T-helper 2 cell treated with Interferon-gamma antibody and Interleukin-4, amounts not matched to agents 100 ng/mL and 5 ng/mL, for 36 hours (primary cell): ENCODE results near the gene C7. TPM values are rescaled to one million over a fixed set of nuclear protein-coding genes. Genes with fewer than 3 reads are reported as not detected.

Source experiments
- intact Hi-C: fragments of 100-400 bp; cut with micrococcal nuclease; formaldehyde crosslinking; loops from one replicate; pipeline ENCODE4 v1.15.1; 2023
- total RNA-seq: library from RNA; stranded (reverse); gene quantifications from 2 replicates; pipeline ENCODE4 v1.2.3, GENCODE V29; 2022

The C7 gene
- total RNA-seq, 1 donor from 2014 or later = not detected

- intact Hi-C loops = no loop called here
These were observed 6.1 kb downstream of the C7 start for GRCh38 chr5:40915341-40915926.

GRCh38 chr5:40916226-40916625 is 6.9 kb downstream of the C7 start:
- intact Hi-C loops = no loop called here

- intact Hi-C loops = no loop called here
These were observed 19.7 kb downstream of the C7 start for GRCh38 chr5:40928886-40929448.

- intact Hi-C loops = no loop called here
These were observed 23.5 kb downstream of the C7 start for GRCh38 chr5:40932766-40933165.

- intact Hi-C loops = no loop called here
These were observed 27.8 kb downstream of the C7 start for GRCh38 chr5:40937075-40937474.

GRCh38 chr5:40939753-40940152 is 30.5 kb downstream of the C7 start:
- intact Hi-C loops = no loop called here

- intact Hi-C loops = no loop called here
These were observed 35.8 kb downstream of the C7 start for GRCh38 chr5:40945111-40945510.

GRCh38 chr5:40955313-40955712 is 46.0 kb downstream of the C7 start:
- intact Hi-C loops = no loop called here

GRCh38 chr5:40957048-40957447 is 47.8 kb downstream of the C7 start:
- intact Hi-C loops = no loop called here

- intact Hi-C loops = no loop called here
These were observed 49.5 kb downstream of the C7 start for GRCh38 chr5:40958811-40959210.

- intact Hi-C loops = no loop called here
These were observed 50.7 kb downstream of the C7 start for GRCh38 chr5:40960037-40960436.

- intact Hi-C loops = no loop called here
These were observed 53.1 kb downstream of the C7 start for GRCh38 chr5:40962207-40962955.

- intact Hi-C loops = no loop called here
These were observed 63.1 kb downstream of the C7 start for GRCh38 chr5:40972434-40972833.

- intact Hi-C loops = no loop called here
These were observed 64.2 kb downstream of the C7 start for GRCh38 chr5:40973364-40974004.

GRCh38 chr5:40976041-40976440 is 66.7 kb downstream of the C7 start:
- intact Hi-C loops = no loop called here

GRCh38 chr5:40976836-40977235 is 67.5 kb downstream of the C7 start:
- intact Hi-C loops = no loop called here

GRCh38 chr5:40981420-40981819 is 72.1 kb downstream of the C7 start:
- intact Hi-C loops = no loop called here

- intact Hi-C loops = no loop called here
These were observed 74.5 kb downstream of the C7 start for GRCh38 chr5:40983781-40984180.

- intact Hi-C loops = no loop called here
These were observed 75.6 kb downstream of the C7 start for GRCh38 chr5:40984884-40985283.

- intact Hi-C loops = no loop called here
These were observed 76.2 kb downstream of the C7 start for GRCh38 chr5:40985501-40985900.

GRCh38 chr5:40986666-40987065 is 77.4 kb downstream of the C7 start:
- intact Hi-C loops = no loop called here

GRCh38 chr5:40987349-40987748 is 78.1 kb downstream of the C7 start:
- intact Hi-C loops = no loop called here
